ENCODE data around the gene KDM5D. TPM values are rescaled to one million over a fixed set of nuclear protein-coding genes. Genes with fewer than 3 reads are reported as not detected.

Gene KDM5D
- not detected in 2 replicates for total RNA-seq
- not detected in 2 replicates for polyA plus RNA-seq

GRCh38 chrY:19744381-19745378, at the start of gene KDM5D:
KDM5D (minus strand) TSS chrY:19744726; CDS start chrY:19744534, 192 bp downstream.
- peak in 1 of 2 donors; percentile 80 for DNase-seq (ENCODE audit: low read depth in 1 of 2, low spot score in 1 of 2)
- H3K4me3 ChIP-seq = no peak within 1 kb of the TSS
- TF ChIP-seq, protein P1, sequence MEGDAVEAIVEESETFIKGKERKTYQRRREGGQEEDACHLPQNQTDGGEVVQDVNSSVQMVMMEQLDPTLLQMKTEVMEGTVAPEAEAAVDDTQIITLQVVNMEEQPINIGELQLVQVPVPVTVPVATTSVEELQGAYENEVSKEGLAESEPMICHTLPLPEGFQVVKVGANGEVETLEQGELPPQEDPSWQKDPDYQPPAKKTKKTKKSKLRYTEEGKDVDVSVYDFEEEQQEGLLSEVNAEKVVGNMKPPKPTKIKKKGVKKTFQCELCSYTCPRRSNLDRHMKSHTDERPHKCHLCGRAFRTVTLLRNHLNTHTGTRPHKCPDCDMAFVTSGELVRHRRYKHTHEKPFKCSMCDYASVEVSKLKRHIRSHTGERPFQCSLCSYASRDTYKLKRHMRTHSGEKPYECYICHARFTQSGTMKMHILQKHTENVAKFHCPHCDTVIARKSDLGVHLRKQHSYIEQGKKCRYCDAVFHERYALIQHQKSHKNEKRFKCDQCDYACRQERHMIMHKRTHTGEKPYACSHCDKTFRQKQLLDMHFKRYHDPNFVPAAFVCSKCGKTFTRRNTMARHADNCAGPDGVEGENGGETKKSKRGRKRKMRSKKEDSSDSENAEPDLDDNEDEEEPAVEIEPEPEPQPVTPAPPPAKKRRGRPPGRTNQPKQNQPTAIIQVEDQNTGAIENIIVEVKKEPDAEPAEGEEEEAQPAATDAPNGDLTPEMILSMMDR (IDR thresholded peaks at IDR 0.05; ENCODE audit: low read depth, low read length) = no peak
- H3K27ac ChIP-seq = no peak within 1 kb of the TSS
- no peaks in the 10 kb centered on the region for H3K27me3 ChIP-seq
- no peaks in the 10 kb centered on the region for H3K4me1 ChIP-seq (ENCODE audit: low read depth)
- no peaks in the 10 kb centered on the region for H3K9me3 ChIP-seq (ENCODE audit: low read depth)
- H3K36me3 ChIP-seq = no peaks in the 10 kb centered on the region

DNA sequence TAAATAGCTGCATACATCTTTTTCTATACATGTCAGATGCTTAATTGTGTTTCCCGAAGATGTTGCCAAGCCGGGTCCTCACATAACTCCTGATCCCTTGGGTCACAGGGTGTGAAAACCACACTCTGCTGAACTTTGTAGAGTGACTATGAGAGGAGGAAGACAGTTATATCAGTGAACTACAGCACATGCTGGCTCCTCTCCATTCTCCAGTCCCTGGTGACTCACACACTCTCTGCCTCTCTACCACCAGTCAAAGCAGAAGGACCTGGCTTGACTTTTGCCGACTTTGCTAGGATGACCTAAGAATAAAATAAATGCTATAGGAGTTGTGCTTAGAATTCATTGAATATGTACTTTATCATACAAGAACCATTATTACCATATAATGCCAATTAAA, 23.8 kb upstream of the KDM5D start:
- H3K36me3 ChIP-seq = no peaks in the 10 kb centered on the region
- H3K27me3 ChIP-seq = no peaks in the 10 kb centered on the region
- no peak for DNase-seq (ENCODE audit: low read depth in 1 of 2, low spot score in 1 of 2)
- no peaks in the 10 kb centered on the region for H3K4me1 ChIP-seq (ENCODE audit: low read depth)
- TF ChIP-seq, protein P1 (IDR thresholded peaks at IDR 0.05; ENCODE audit: low read depth, low read length) = no peak
- H3K27ac ChIP-seq = no peak overlapping the region
- H3K4me3 ChIP-seq = no peak overlapping the region
- H3K9me3 ChIP-seq (ENCODE audit: low read depth) = no peaks in the 10 kb centered on the region

DNA sequence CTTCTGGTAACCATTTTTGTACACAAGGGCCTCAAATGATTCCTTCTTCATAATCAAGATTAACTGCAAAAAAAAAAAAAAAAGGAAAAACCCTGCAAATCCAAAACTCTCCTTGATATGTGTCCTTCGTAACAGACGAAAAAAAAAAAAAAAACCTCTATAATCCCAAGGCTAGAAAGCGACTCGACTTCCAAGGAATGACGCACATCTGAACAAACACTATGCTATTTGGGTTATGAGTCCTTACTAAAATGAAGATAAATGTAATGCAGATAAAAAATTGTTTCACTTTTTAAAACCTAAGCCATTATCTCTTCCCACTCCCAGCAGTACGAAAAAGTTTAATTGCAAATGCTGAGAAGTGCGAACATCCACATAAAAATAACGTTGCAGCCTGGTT, 1.2 kb downstream of the KDM5D start:
- H3K27me3 ChIP-seq = no peaks in the 10 kb centered on the region
- H3K27ac ChIP-seq = no peak overlapping the region
- TF ChIP-seq, protein P1 (IDR thresholded peaks at IDR 0.05; ENCODE audit: low read depth, low read length) = no peak
- no peak overlapping the region for H3K4me3 ChIP-seq
- H3K4me1 ChIP-seq (ENCODE audit: low read depth) = no peaks in the 10 kb centered on the region
- no peaks in the 10 kb centered on the region for H3K36me3 ChIP-seq
- no peaks in the 10 kb centered on the region for H3K9me3 ChIP-seq (ENCODE audit: low read depth)
- peak in 1 of 2 donors; percentile 19 for DNase-seq (ENCODE audit: low read depth in 1 of 2, low spot score in 1 of 2)

- Histone ChIP-seq H3K27me3 (no peaks in the 10 kb centered on the region), H3K27ac (no peak overlapping the region), H3K4me3 (no peak overlapping the region), H3K36me3 (no peaks in the 10 kb centered on the region), H3K4me1 (ENCODE audit: low read depth) (no peaks in the 10 kb centered on the region), H3K9me3 (ENCODE audit: low read depth) (no peaks in the 10 kb centered on the region)
- no peak for DNase-seq (ENCODE audit: low read depth in 1 of 2, low spot score in 1 of 2)
- TF ChIP-seq, protein P1 (IDR thresholded peaks at IDR 0.05; ENCODE audit: low read depth, low read length) = no peak
These were observed 2.4 kb downstream of the KDM5D start for GRCh38 chrY:19742153-19742552.

GRCh38 chrY:19734425-19734824, 10.1 kb downstream of the KDM5D start:
- H3K27me3 ChIP-seq = no peaks in the 10 kb centered on the region
- H3K36me3 ChIP-seq = no peaks in the 10 kb centered on the region
- H3K4me1 ChIP-seq (ENCODE audit: low read depth) = no peaks in the 10 kb centered on the region
- no peak overlapping the region for H3K27ac ChIP-seq
- H3K4me3 ChIP-seq = no peak overlapping the region
- no peak for DNase-seq (ENCODE audit: low read depth in 1 of 2, low spot score in 1 of 2)
- TF ChIP-seq, protein P1 (IDR thresholded peaks at IDR 0.05; ENCODE audit: low read depth, low read length) = no peak
- H3K9me3 ChIP-seq (ENCODE audit: low read depth) = no peaks in the 10 kb centered on the region

Measured in cardiac muscle cell (in vitro differentiated cells and primary cell).